GM18502 (cell line): Measurements from ENCODE around the gene LGMN.
"Not testable (repeated sequence)": the region's sequence is repeated elsewhere in the genome, so short reads cannot be mapped to it uniquely, and the experiment has no call there.

Experiments
- ATAC-seq: cut with Tn5 transposase; IDR thresholded peaks from one replicate; pipeline ENCODE4 v1.9.1; 2021; ENCODE audit warnings: mild to moderate bottlenecking; ENCODE audit not compliant: unreplicated experiment, poor library complexity

LGMN gene

DNA sequence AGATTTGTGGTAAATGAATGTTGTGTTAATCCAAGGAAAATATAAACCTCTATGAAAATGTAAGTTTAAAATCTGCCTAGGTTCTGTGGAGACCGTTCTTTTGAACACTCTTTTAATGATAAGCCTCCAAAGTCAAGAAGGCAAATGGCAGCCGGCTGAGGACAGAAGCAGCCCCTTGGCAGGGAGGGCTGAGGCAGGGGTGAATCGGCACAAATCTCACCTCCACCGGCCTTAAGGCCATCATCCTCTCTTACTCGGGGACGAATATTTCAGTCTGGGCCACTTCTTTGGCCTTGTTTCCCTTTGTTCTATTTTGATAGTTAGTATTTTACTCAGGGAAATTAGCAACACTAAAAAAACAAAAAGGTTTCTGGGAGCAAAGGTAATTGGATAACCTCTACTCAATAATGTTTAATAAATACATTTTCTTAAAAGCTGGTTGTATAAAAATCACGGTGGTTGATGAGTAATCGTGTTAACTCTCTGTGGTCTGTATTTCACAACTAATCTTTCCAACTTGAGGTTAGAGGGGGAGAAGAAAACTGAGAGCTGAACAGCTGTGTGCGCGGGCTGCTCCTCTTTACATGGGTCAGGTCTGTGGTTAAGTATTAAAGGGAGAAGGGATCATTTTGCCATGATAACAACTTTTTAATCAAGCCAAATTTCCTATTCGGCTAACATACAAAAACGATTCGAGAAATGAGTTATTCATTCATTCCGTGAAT lies 18.6 kb downstream of the LGMN start:
- no peak for ATAC-seq

- peak; percentile 76 for ATAC-seq
Observed at GRCh38 chr14:92728759-92729364, 19.6 kb downstream of the LGMN start.

- ATAC-seq, result no peak
Observed at GRCh38 chr14:92726933-92727262, 21.5 kb downstream of the LGMN start.

DNA sequence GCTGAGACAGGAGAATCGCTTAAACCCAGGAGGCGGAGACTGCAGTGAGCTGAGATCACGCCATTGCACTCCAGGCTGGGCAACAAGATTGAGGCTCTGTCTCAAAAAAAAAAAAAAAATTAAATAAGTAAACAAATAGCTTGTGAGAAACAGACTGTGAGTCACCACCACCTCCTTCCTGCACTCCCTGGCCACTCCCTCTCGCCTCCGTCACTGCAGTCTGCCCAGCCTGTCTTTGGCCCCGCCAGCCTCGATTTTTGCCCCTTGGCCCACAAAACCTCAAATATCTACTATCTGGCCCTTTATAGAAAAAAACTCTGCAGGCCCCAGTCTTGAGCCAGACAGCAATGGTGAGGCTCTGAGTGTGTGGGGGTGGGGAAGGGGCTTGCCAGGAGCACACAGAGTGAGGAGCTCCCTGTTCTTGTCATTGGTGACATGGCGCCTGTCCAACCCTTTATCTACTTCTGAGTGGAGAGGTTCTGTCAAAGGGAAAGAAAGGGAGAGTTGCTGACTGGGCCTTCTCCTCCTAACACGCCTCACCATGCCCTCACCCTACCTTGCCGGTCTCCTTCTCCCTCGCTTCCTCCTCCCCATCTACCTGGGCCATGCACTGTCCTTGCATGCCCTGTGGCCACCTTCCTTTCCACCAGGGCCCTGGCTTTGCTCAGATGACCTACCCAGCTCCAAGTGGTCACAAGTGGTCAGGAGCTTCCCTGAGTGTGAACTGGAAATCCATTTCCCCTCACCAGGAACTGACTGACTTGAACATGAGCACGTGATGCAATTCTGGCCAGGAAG lies 22.1 kb downstream of the LGMN start:
- ATAC-seq, result no peak

GRCh38 chr14:92724516-92725340 lies 23.7 kb downstream of the LGMN start:
- no peak for ATAC-seq

DNA sequence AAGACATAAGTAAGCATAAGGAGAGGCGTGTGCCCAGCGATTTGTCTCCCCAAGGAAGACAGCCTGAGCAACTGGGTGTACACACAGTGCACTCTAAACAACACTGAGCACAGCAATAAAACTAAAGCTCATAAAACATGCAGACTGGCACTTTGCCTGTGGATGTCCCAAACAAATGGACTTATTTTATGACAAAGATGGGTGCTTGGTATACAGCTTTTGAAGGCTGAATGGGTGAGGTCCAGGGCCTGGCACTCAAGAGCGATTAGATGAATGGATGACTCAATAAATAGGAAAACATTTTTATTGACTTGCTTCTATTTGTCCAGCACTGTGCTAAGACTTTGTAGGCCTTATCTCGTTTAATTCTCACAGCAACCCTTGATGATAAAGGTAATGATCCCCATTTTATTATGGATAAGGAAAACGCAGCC lies 28.5 kb downstream of the LGMN start:
- ATAC-seq, result no peak

GRCh38 chr14:92719421-92719820 lies 29.0 kb downstream of the LGMN start:
- no peak for ATAC-seq

GRCh38 chr14:92718664-92719063 lies 29.8 kb downstream of the LGMN start:
- no peak for ATAC-seq

GRCh38 chr14:92717571-92718042 lies 30.8 kb downstream of the LGMN start:
- no peak for ATAC-seq

GRCh38 chr14:92716131-92716530 lies 32.3 kb downstream of the LGMN start:
- no peak for ATAC-seq

DNA sequence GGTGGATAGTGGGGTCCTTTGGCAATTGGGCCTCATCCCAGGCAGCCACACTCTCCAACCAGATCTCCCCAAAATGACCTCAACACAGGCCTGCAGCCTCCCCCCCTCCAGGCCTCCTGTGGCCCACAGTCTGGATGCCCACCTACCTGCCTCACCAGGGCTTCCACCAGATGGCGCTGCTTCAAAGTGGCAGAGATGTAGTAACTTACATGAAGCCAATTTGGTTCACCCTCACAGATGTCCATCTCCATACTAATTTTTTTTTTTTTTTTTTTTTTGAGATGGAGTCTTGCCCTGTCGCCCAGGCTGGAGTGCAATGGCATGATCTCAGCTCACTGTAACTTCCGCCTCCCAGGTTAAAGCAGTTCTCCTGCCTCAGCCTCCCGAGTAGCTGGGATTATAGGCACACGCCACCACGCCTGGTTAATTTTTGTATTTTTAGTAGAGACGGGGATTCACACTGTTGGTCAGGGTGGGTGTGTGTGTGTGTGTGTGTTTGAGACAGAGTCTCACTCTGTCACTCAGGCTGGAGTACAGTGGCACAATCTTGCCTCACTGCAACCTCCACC lies 33.6 kb downstream of the LGMN start:
- ATAC-seq, result not testable (repeated sequence)

- ATAC-seq, result no peak
Observed at GRCh38 chr14:92712654-92713051, 35.8 kb downstream of the LGMN start.

GRCh38 chr14:92711976-92712653 lies 36.3 kb downstream of the LGMN start:
- ATAC-seq, result no peak

DNA sequence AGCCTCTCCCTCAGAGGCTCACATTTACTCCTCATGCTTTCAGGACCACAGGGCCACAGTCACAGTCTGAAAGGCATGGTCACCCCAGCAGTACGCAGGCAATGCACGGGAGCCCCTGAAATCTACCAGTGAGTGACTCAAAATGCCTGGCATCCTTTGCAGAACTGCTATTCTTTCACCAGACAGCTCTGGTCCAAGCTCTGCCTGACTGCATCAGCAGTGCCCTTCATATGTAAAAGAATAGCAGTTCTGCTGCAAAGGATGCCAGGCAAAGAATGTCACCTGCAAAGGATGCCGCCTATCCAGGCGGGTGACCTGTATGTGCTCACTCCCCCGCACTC lies 38.5 kb downstream of the LGMN start:
- no peak for ATAC-seq

DNA sequence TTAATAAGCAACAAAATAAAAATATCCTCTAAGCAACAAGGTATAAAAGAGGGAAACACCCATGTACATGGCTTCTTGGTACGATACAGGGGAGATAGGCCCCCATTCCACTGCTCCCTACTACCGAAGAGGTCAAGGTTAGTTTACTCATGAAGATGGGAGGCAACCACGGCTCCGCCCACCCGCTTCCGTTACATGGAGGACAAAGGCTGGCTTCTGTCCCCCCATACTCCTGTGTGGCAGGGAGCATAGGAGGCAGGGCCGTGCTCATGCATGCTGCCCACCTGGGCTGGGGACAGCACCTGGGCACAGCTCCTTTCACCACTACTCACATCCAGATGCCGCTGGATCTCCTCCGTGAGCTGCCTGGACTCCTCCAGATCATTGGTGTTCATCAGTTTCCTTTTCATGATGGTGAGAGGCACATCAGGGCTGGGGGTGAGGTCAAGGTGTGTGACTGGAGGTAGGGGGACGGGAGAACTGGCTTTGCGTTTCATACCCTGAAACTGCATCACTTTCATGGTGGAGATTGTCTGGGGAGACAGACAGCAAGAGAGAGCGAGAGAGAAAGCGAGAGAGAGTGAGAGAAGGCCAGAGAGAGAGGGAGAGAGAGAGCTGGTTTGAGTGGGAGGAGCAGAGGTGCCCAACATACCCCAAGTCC lies 39.0 kb downstream of the LGMN start:
- ATAC-seq, result no peak

DNA sequence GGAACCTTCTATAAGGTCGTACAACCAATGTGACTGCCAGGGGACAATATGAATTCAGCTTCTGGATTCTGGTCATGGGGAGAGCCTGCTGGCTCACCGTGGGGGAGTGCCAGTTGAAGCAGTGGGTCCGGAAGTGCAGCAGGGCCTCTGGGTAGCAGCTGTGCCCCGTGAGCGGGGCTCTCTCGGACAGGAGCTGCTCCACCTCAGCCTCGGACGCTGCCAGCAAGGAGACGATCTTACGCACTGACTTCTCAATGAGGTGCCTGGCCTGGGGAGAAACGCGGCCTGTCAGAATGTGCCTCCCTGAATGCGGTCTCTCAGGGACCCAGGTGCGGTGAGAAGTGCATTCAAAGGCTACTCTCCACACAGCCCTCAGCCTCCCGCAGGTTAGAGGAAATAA lies 42.0 kb downstream of the LGMN start:
- ATAC-seq, result no peak

DNA sequence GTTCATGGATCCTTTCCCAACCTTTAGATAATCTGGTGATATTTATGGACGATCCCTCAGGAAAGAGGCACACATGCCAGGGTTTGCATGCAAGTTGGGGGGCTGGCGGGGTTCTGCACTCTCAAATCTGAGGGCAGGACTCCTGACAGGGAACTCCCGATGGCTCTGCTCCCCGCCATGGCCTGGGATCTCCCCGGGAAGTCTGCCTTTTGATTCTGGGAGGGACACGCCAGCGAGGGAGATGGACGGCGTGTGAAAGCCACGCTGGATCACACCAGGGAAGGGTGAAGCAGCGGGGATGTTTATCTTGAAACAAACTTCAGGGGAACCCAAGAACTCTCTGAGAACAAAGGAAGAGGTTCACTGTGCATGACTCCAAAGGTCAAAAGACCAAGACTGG lies 43.6 kb downstream of the LGMN start:
- no peak for ATAC-seq

- peak; percentile 94 for ATAC-seq
Observed at GRCh38 chr14:92704036-92704804, 44.2 kb downstream of the LGMN start.
